Heart left ventricle (tissue), 16 donors: ENCODE data around the gene KRI1. TPM values are rescaled to one million over a fixed set of nuclear protein-coding genes. Genes with fewer than 3 reads are reported as not detected.

Experiments used
- ATAC-seq, 4 donors: fragments of 200-7000 bp; cut with Tn5 transposase; one replicate each; pipeline ENCODE4 v1.9.1; 2020 to 2022; ENCODE audit warnings: moderate library complexity in 4 of 4, mild to moderate bottlenecking in 3 of 4, moderate number of reproducible peaks in 1 of 4
- DNase-seq, 5 donors: peaks; one replicate each; pipeline ENCODE4 v3.0.0-alpha.2; 2020
- H3K27ac ChIP-seq, 12 donors: fragments of 200-600 bp; sonication (generic) in 4 of 12; one replicate each; pipeline versions ENCODE4 v1.5.0 to v1.8.0; 2016 to 2022; ENCODE audit warnings: mild to moderate bottlenecking in 2 of 12
- H3K27me3 ChIP-seq, 9 donors: fragments of 200-600 bp; sonication (generic) in 2 of 9; one replicate each; pipeline versions ENCODE4 v1.5.1 to v1.8.0; 2016 to 2022; ENCODE audit warnings: mild to moderate bottlenecking in 3 of 9
- H3K36me3 ChIP-seq, 9 donors: fragments of 200-600 bp; sonication (generic) in 2 of 9; one replicate each; pipeline versions ENCODE4 v1.5.0 to v1.8.0; 2018 to 2022; ENCODE audit warnings: mild to moderate bottlenecking in 2 of 9
- H3K4me1 ChIP-seq, 12 donors: fragments of 200-600 bp; sonication (generic) in 4 of 12; one replicate each; pipeline versions ENCODE4 v1.5.0 to v1.8.0; 2016 to 2022; ENCODE audit warnings: mild to moderate bottlenecking in 3 of 12
- H3K4me3 ChIP-seq, 12 donors: fragments of 200-600 bp; sonication (generic) in 4 of 12; one replicate each; pipeline versions ENCODE4 v1.5.0 to v1.8.0; 2017 to 2022; ENCODE audit warnings: mild to moderate bottlenecking in 9 of 12, moderate library complexity in 4 of 12
- H3K9me3 ChIP-seq, 12 donors: fragments of 200-600 bp; sonication (generic) in 4 of 12; one replicate each; pipeline versions ENCODE4 v1.5.0 to v1.8.0; 2016 to 2022; ENCODE audit warnings: mild to moderate bottlenecking in 1 of 12
- CTCF ChIP-seq, 12 donors: fragments of 200-600 bp; sonication (generic) in 4 of 12; IDR thresholded peaks; one replicate each; pipeline versions ENCODE4 v1.5.0 to v1.8.0; 2018 to 2022; ENCODE audit warnings: antibody characterized with exemption in 12 of 12, mild to moderate bottlenecking in 5 of 12
- POLR2A ChIP-seq, 2 donors: fragments of 450-650 bp; IDR thresholded peaks; one replicate each; pipeline ENCODE4 v1.6.1; 2017; ENCODE audit warnings: antibody characterized with exemption in 2 of 2, mild to moderate bottlenecking in 2 of 2, moderate library complexity in 2 of 2
- WGBS, 4 donors: extraction: QIAGEN DNeasy Blood & Tissue Kit in 2 of 4; methylation state at CpG; one replicate each; pipeline versions ENCODE4 v1.1.5 to v1.1.7; 2013 to 2018; 5-methylcytosine and 5-hydroxymethylcytosine counted together
- intact Hi-C, 10 donors: fragments of 100-400 bp; cut with DNase I; formaldehyde crosslinking; loops; one replicate each; pipeline versions ENCODE4 v1.11.1 to v1.14.2; 2022
- polyA plus RNA-seq, 2 donors: library from polyadenylated mRNA; stranded (reverse); fragments of 200-250 nt; gene quantifications; one replicate each; pipeline ENCODE4 v1.2.3, GENCODE V29; 2013
- total RNA-seq, 9 donors: library from RNA; depleted of rRNA in 2 of 9; stranded (reverse); fragments of >200 nt in 2 of 9; fragmentation: NEBNext Ultra II Directional in 3 of 9; extraction: Animal tissue kit (Norgen Biotek cat#: 25700) in 3 of 9; gene quantifications; one replicate each; pipeline versions ENCODE4 v1.1.0 to v1.2.4, GENCODE V29; 2016 to 2023
- donor health status: ischemic (EF 13 %, LVEDD 7.1; RV severe dilation, severe dysfunction).
- donor health status: healthy with polysubstance abuse.
- donor health status: DM: no; HTN: yes; CAD: no.
- donor health status: DM: no; HTN: no; CAD: no.
- donor health status: ischemic (EF 25% LVEDD 6.9; RV normal size, moderate dysfunction).
- donor health status: ischemic (EF 25% LVEDD 5.7; RV mildly dilated, moderate dysfunction).
- donor health status: healthy.
- donor health status: DM: yes; HTN: yes; CAD: no.
- donor health status: ischemic (EF 35%, LVEDD 5.7; RV mildly dilated, moderate dysfunction).
- donor health status: nonischemic (EF 11% LVEDD 7.7; RV severe dilation, severe dysfunction).
- donor health status: DM: yes; HTN: yes; CAD: no.
- donor health status: PGD.
- donor health status: ischemic (EF 29% LVEDD 5.4; RV normal size, mild dysfunction).
- donor health status: nonischemic (EF 23%, LVEDD 6.1; RV moderate dilation, normal function).

Gene KRI1
- total and polyA plus RNA-seq, 11 donors: 6.7 to 15.0 (median 10.4) TPM

- Histone ChIP-seq H3K4me1 (peaks cover 0 to 37% (median 15%) of the 10 kb centered on the region in 12 donors), H3K9me3 (no peaks in the 10 kb centered on the region), H3K36me3 (no peaks in the 10 kb centered on the region), H3K4me3 (peak overlapping the region in 11 of 12 donors; percentile 27 to 60 (median 49)), H3K27me3 (peaks cover 27 to 82% (median 67%) of the 10 kb centered on the region in 9 donors), H3K27ac (peak overlapping the region in 4 of 12 donors; percentile 33 to 63 (median 42))
- TF ChIP-seq POLR2A (IDR thresholded peaks at IDR 0.05): no peak
- no peak for TF ChIP-seq CTCF (IDR thresholded peaks at IDR 0.05)
- 42 to 46% (median 45%) methylated on average over 9 to 10 of the region's 10 CpGs for WGBS, 4 donors
- DNase-seq (no peak), ATAC-seq (no peak)
- intact Hi-C loops: no loop called here
These were observed 49.0 kb downstream of the KRI1 start for GRCh38 chr19:10516671-10517286.

DNA sequence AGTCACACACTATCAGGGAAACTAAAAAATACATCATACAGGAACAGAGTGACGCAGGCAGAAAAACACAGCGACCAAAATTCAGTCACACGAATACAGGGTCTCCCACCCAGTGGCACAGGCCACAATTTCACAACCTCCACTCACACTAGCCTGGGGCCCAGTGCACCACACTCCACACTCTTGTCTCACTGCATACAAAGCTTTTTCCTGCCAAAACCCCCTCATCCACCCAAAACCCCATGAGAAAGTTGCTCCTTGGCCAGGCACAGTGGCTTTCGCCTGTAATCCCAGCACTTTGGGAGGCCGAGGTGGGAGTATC is 49.8 kb downstream of the KRI1 start:
- Histone ChIP-seq H3K4me1 (peaks cover 0 to 37% (median 15%) of the 10 kb centered on the region in 12 donors), H3K36me3 (no peaks in the 10 kb centered on the region), H3K4me3 (peak overlapping the region in 1 of 12 donors; percentile 58), H3K9me3 (no peaks in the 10 kb centered on the region), H3K27ac (peak overlapping the region in 1 of 12 donors; percentile 44), H3K27me3 (peaks cover 27 to 82% (median 67%) of the 10 kb centered on the region in 9 donors)
- TF ChIP-seq CTCF (IDR thresholded peaks at IDR 0.05) (no peak), POLR2A (IDR thresholded peaks at IDR 0.05) (no peak)
- ATAC-seq (no peak), DNase-seq (no peak)
- WGBS, 4 donors: 88 to 95% (median 93%) methylated on average over 5 of the region's 5 CpGs
- intact Hi-C loops: no loop called here

- Histone ChIP-seq H3K36me3 (no peaks in the 10 kb centered on the region), H3K27ac (no peak overlapping the region), H3K4me3 (peak overlapping the region in 2 of 12 donors; percentile 8 to 28), H3K27me3 (peaks cover 29 to 89% (median 72%) of the 10 kb centered on the region in 9 donors), H3K4me1 (peaks cover 0 to 42% (median 15%) of the 10 kb centered on the region in 12 donors), H3K9me3 (no peaks in the 10 kb centered on the region)
- ATAC-seq (no peak), DNase-seq (no peak)
- no peak for TF ChIP-seq CTCF (IDR thresholded peaks at IDR 0.05)
- no peak for TF ChIP-seq POLR2A (IDR thresholded peaks at IDR 0.05)
- intact Hi-C loops: no loop called here
- WGBS, 4 donors: 9 to 31% (median 21%) methylated on average over 33 to 107 of the region's 107 CpGs
These were observed 51.3 kb downstream of the KRI1 start for GRCh38 chr19:10514211-10515145.

- no peak for DNase-seq
- WGBS, 4 donors: 81 to 86% (median 82%) methylated on average over 7 of the region's 7 CpGs
- no peaks in the 10 kb centered on the region for H3K9me3 ChIP-seq
These were observed 52.6 kb downstream of the KRI1 start for GRCh38 chr19:10513223-10513622.

More at GRCh38 chr19:10513223-10513622, 52.6 kb downstream of the KRI1 start:
- peaks cover 29 to 83% (median 61%) of the 10 kb centered on the region in 9 donors for H3K27me3 ChIP-seq
- H3K4me3 ChIP-seq: no peak overlapping the region
- intact Hi-C loops: no loop called here
- no peak for ATAC-seq
- H3K36me3 ChIP-seq: no peaks in the 10 kb centered on the region
- no peak overlapping the region for H3K27ac ChIP-seq
- peaks cover 0 to 31% (median 13%) of the 10 kb centered on the region in 12 donors for H3K4me1 ChIP-seq
- no peak for TF ChIP-seq POLR2A (IDR thresholded peaks at IDR 0.05)
- no peak for TF ChIP-seq CTCF (IDR thresholded peaks at IDR 0.05)
